A549 (cell line): ENCODE measurements around the gene TGFBR3.

Source experiments
- CTCF ChIP-seq: fragments of >200 bp; sonication (Bioruptor Twin); formaldehyde crosslinking; IDR thresholded peaks from 3 replicates; pipeline ENCODE4 v1.5.1; 2016
- EP300 ChIP-seq, 2 experiments: fragments of >200 bp; sonication (Bioruptor Twin); formaldehyde crosslinking; IDR thresholded peaks; 2 replicates in 1 of 2; 3 replicates in 1 of 2; pipeline ENCODE4 v1.6.1; 2016 to 2017
- REST ChIP-seq: fragments of 200-600 bp; sonication (generic); IDR thresholded peaks from 2 replicates; pipeline ENCODE4 v1.6.1; 2016; ENCODE audit warnings: antibody characterized with exemption, mild to moderate bottlenecking, moderate library complexity
- ZFP36 ChIP-seq: fragments of 450-650 bp; IDR thresholded peaks from 2 replicates; pipeline ENCODE4 v1.6.1; 2014; ENCODE audit warnings: borderline replicate concordance; ENCODE audit not compliant: partially characterized antibody

GRCh38 chr1:91684481-91685196 is 201.3 kb downstream of the TGFBR3 start:
- TF ChIP-seq ZFP36 (no peak), REST (no peak), CTCF (no peak), EP300 (IDR thresholded peaks at IDR 0.05) (no peak)
